IMR-90 (cell line): Measurements from ENCODE around the gene PLAAT4.

Experiments
- BHLHE40 ChIP-seq: fragments of 150-350 bp; IDR thresholded peaks from 2 replicates; pipeline ENCODE4 v1.6.1; 2016; ENCODE audit warnings: mild to moderate bottlenecking, low read depth, low read length
- CTCF ChIP-seq: conservative IDR thresholded peaks from 2 replicates; pipeline ENCODE4 v1.5.1; 2012; ENCODE audit warnings: mild to moderate bottlenecking, low read depth, low read length, improper control_type of control experiment
- MXI1 ChIP-seq: IDR thresholded peaks from 2 replicates; pipeline ENCODE4 v1.6.1; 2012; ENCODE audit warnings: low read depth, mild to moderate bottlenecking, low read length, moderate library complexity, borderline replicate concordance
- POLR2A ChIP-seq: IDR thresholded peaks from 2 replicates; pipeline ENCODE4 v1.6.1; 2012; ENCODE audit warnings: mild to moderate bottlenecking, low read depth, low read length

DNA sequence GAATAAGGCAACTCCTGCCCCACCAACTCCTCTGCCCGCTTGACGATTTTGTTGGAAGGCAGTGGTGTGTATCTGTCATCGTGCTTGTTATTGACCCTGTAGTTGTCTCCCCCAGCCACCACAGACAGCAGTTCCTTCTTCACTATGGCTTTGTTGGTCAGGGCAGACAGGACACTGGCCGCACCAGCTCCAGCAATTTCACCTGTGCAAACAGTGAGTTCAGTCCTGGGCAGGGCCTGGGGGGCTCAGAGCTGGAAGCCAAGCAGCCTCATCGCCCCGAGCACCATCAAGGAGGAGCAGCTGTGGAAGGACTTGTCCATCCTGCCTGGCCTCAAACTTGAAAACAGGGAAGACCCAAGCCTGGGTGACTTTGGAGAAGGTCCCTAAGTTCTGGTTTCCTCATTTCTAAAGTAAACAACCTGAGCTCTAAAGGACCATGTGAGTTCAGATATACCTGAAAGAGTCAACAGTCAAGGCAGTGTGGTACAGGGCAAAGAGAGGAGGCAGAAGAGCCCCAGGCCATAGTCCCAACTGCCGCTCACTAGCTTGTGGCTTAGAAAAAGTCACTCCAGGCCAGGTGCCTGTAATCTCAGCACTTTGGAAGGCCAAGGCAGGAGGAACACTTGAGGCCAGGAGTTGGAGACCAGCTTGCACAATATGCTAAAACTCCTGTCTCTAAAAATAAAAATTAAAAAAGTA is 22.0 kb downstream of the PLAAT4 start:
- TF ChIP-seq CTCF (no peak), MXI1 (no peak), BHLHE40 (no peak), POLR2A (no peak)
